ENCODE measurements around the gene CDK9. TPM values are rescaled to one million over a fixed set of nuclear protein-coding genes. Genes with fewer than 3 reads are reported as not detected.

The CDK9 gene
- 100 to 1,000 TPM; 132 to 136 TPM for total RNA-seq

DNA sequence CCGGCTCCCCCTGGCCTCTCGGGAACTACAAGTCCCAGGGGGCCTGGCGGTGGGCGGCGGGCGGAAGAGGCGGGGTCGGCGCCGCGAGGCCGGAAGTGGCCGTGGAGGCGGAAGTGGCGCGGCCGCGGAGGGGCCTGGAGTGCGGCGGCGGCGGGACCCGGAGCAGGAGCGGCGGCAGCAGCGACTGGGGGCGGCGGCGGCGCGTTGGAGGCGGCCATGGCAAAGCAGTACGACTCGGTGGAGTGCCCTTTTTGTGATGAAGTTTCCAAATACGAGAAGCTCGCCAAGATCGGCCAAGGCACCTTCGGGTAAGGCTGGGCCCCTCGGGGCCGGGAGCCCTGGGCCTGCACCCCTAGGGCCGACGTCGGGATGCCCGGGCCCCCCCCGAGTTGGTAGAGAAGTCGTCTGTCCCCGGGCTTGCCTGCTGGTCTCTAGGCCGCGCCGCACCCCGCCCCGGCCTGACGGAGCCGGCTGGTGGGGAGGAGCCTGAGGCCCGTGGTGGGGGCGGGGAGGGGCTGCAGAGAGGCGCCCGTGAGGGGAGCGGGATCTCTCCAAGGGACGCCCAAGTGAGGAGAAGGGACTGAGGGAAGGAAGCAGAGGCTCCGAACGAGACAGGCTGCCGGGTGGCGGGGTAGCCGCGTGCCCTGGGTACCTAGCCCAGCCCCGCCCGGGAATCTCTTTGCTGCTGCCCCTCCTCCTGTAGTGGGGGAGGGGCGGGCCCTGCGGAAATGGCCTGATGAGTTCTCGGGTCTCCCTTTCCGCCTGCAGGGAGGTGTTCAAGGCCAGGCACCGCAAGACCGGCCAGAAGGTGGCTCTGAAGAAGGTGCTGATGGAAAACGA, at the start of gene CDK9:
Gene CDK9 (plus strand): TSS at position 102 of the 840 bp plus-strand sequence. CDS start 115 bp downstream, at position 217.
- ChIA-PET POLR2A (interaction anchor here (0.6 to 2.8 kb wide), 15 partner anchors 10 to 196 kb away, joined by 3 to 27 read pairs (median 4); partner anchors contain the start of genes ST6GALNAC4 and TOR2A), CTCF (interaction anchor here (0.8 to 6.4 kb wide), 15 partner anchors 10 to 134 kb away, joined by 3 to 102 read pairs (median 8); partner anchors contain the start of genes FPGS and TOR2A)
- H3K4me1 Mint-ChIP-seq (ENCODE audit: low read depth), result peaks cover 71% of the 10 kb centered on the region
- H3K27me3 Mint-ChIP-seq (ENCODE audit: low read depth), result no peaks in the 10 kb centered on the region
- H3K9me3 Mint-ChIP-seq (ENCODE audit: insufficient read depth), result no peaks in the 10 kb centered on the region
- DNase-seq, result peak; percentile 94
- H3K4me3 Mint-ChIP-seq, result peak within 1 kb of the TSS; percentile 98
- peaks cover 51% of the 10 kb centered on the region for H3K36me3 Mint-ChIP-seq (ENCODE audit: low read depth)
- peak within 1 kb of the TSS; percentile 95 for H3K27ac Mint-ChIP-seq
- peak; percentile 54 for ATAC-seq

DNA sequence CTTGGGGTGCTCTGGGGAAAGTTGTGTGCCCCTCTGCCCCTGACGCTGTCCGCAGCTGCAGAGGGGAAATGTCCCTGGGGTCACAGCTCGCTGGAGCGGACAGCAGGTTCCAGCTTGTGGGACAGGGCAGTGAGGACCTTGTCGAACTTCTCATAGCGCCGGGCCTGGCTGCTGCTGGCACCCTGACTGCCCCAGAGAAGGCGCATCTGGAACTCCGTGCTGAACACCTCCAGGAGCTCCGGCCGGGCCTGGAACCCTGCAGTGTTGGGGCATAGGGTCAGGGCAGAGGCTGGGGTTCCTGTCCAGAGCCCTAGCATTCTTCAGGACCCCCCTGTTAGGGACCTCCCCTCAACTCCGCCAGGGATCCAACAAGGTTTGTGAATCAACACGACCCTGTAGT, 47.2 kb upstream of the CDK9 start:
- no peak for ATAC-seq
- no peak for DNase-seq
- H3K9me3 Mint-ChIP-seq (ENCODE audit: insufficient read depth), result no peaks in the 10 kb centered on the region
- peaks cover 20% of the 10 kb centered on the region for H3K4me1 Mint-ChIP-seq (ENCODE audit: low read depth)
- H3K4me3 Mint-ChIP-seq, result no peak overlapping the region
- no peaks in the 10 kb centered on the region for H3K27me3 Mint-ChIP-seq (ENCODE audit: low read depth)
- POLR2A ChIA-PET, result no interaction called here
- peaks cover 41% of the 10 kb centered on the region for H3K36me3 Mint-ChIP-seq (ENCODE audit: low read depth)
- no peak overlapping the region for H3K27ac Mint-ChIP-seq
- CTCF ChIA-PET, result interaction anchor here (0.9 to 1.9 kb wide), 2 partner anchors 44 to 46 kb away, joined by 3 to 7 read pairs; partner anchors contain the start of gene CDK9

DNA sequence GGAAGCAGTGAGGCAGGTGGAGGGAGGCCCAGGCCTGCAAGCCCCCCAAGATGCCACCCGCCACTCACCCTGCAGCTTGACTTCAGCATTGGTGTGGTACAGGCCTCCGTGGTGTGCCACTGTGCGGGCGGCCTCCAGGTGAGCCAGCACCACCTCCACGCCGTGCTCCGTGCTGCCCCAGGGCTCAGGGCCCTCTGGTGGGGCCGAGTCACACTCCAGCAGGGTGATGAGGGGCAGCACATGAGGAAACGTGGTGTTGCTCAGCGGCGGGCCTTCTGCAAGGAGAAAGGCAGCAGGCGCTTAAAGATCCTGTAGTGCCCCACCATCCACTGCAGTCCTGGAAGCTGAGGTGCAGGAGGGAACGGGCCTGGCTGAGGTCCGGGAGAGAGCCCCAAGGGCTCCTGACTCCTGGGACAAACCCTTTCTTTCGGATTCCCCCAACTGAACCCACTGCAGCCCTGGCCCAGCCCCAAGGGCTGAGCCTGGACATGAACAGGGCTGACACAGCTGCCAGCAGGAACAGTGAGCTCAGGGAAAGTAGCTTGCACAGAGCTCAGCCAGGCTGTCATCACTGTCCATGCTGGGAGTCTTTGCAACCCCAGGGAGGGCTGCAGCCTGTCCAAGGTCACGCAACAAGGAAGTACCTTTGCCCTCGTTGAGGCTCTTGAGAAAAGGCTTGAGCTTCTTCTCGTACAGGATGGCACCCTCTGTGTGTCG, 46.1 kb upstream of the CDK9 start:
- Mint-ChIP-seq H3K27ac (no peak overlapping the region), H3K36me3 (ENCODE audit: low read depth) (peaks cover 46% of the 10 kb centered on the region), H3K9me3 (ENCODE audit: insufficient read depth) (no peaks in the 10 kb centered on the region), H3K4me1 (ENCODE audit: low read depth) (peaks cover 10% of the 10 kb centered on the region), H3K27me3 (ENCODE audit: low read depth) (no peaks in the 10 kb centered on the region), H3K4me3 (no peak overlapping the region)
- no peak for ATAC-seq
- DNase-seq, result no peak
- CTCF ChIA-PET, result interaction anchor here (1.0 to 1.4 kb wide), 2 partner anchors 24 to 182 kb away, joined by 3 to 5 read pairs; no protein-coding TSS in a partner anchor
- POLR2A ChIA-PET, result interaction anchor here (0.6 kb wide), 1 partner anchor 37 kb away, joined by 3 read pairs; no protein-coding TSS in a partner anchor

DNA sequence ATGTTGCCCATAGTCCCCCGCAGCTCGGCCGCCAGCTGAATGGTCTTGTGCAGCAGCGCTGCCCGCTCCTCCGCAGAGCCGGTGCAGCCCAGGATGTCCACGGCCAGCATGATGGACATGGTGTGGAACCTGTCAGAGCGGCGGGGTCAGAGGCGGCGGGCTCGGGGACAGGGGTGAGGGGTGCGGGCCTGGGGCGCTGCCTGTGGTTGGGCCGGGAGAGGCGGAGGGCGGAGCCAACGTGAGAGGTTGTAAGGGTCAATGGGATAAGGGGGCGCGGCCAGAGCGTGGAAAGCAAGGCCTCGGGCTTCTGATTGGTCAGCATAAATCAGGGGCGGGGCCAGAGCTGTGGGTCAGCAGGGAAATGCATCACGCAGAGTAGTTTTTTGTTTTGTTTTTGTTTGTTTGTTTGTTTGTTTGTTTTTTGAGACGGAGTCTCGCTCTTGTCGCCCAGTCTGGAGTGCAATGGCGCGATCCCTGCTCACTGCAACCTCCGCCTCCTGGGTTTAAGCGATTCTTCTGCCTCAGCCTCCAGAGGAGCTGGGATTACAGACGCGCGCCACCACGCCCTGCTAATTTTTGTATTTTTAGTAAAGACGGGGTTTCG, 43.9 kb upstream of the CDK9 start:
- no peak for DNase-seq
- no peak for ATAC-seq
- Mint-ChIP-seq H3K9me3 (ENCODE audit: insufficient read depth) (no peaks in the 10 kb centered on the region), H3K4me3 (no peak overlapping the region), H3K4me1 (ENCODE audit: low read depth) (peaks cover 3% of the 10 kb centered on the region), H3K36me3 (ENCODE audit: low read depth) (peaks cover 63% of the 10 kb centered on the region), H3K27ac (no peak overlapping the region), H3K27me3 (ENCODE audit: low read depth) (no peaks in the 10 kb centered on the region)
- POLR2A ChIA-PET, result interaction anchor here (0.8 kb wide), 1 partner anchor 29 kb away, joined by 3 read pairs; no protein-coding TSS in a partner anchor
- CTCF ChIA-PET, result interaction anchor here (1.1 to 4.4 kb wide), 2 partner anchors 128 kb away, joined by 4 to 16 read pairs; no protein-coding TSS in a partner anchor

DNA sequence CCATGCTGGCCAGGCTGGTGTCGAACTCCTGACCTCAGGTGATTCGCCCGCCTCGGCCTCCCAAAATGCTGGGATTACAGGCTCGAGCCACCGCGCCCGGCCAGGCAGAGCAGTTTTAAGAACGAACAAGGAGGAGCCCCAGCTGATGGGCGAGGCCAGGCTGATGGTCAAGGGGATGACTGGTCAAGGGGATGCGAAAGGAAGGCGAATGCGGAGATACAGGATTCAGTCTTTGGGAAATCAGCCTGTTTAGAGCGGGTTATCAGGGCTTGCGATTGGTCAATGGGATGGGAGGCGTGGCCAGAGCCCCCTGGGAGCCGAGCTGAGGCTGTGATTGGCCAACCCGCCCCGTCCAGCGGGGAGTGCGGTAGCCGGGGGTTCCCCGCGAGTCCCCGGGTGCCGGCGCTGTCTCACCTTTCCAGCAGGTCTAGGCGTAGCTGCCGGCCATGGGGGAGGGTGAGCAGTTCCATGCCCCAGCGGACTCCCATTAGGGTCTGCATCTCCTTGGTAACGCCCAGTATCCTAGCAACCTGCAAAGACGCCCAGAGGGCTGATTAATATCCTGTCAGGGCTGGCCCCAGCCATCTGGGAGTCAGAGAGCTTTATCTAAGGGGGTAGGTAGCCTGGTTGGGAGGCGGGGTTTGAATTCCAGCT, 43.3 kb upstream of the CDK9 start:
- H3K4me1 Mint-ChIP-seq (ENCODE audit: low read depth), result peaks cover 9% of the 10 kb centered on the region
- DNase-seq, result no peak
- no peaks in the 10 kb centered on the region for H3K9me3 Mint-ChIP-seq (ENCODE audit: insufficient read depth)
- ATAC-seq, result no peak
- H3K27ac Mint-ChIP-seq, result no peak overlapping the region
- peaks cover 63% of the 10 kb centered on the region for H3K36me3 Mint-ChIP-seq (ENCODE audit: low read depth)
- no peaks in the 10 kb centered on the region for H3K27me3 Mint-ChIP-seq (ENCODE audit: low read depth)
- no peak overlapping the region for H3K4me3 Mint-ChIP-seq
- ChIA-PET POLR2A (interaction anchor here (0.6 to 2.1 kb wide), 2 partner anchors 19 to 25 kb away, joined by 3 to 7 read pairs; no protein-coding TSS in a partner anchor), CTCF (interaction anchor here (3.2 to 4.4 kb wide), 2 partner anchors 8 to 127 kb away, joined by 16 to 22 read pairs; partner anchors contain the start of gene TOR2A)

DNA sequence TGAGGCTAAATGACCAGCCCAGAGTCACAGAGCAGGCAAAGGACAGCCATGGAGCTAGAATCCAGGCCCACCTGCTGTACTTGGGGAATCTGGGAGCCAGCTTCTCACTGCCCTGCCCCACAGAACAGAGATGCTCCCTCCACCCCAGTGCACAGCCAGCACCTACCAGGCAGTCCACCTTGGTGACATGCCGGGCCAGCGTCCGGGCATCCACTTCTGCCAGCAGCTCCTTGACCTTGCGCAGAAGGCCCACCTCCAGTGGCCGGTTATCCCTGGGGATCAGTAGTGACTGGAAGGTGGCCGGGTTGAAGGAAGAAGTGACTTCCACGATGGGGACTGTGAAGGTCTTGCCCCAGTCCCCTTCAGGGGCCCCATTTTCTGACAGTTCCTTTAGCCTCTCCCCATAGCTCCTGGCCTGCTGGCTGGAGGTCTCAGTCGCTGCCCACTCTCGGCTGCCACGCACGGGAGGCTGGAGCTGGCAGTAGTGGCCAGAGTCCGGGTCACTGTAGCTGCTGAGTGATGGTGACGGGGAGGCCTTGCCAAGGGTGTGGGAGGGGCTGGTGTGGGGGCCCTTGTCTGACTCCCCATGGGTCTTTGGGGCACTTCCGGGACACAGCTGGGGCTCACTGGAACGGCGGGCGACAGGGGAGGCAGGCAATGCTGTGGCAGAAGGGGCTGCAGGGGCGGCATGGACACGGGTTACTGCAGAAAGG, 41.3 kb upstream of the CDK9 start:
- ChIA-PET CTCF (interaction anchor here (3.2 to 4.4 kb wide), 2 partner anchors 10 to 125 kb away, joined by 16 to 22 read pairs; partner anchors contain the start of gene TOR2A), POLR2A (interaction anchor here (1.0 to 2.5 kb wide), 6 partner anchors 9 to 171 kb away, joined by 3 to 12 read pairs (median 4); partner anchors contain the start of gene TOR2A)
- Mint-ChIP-seq H3K27ac (no peak overlapping the region), H3K36me3 (ENCODE audit: low read depth) (peaks cover 67% of the 10 kb centered on the region), H3K9me3 (ENCODE audit: insufficient read depth) (no peaks in the 10 kb centered on the region), H3K4me3 (no peak overlapping the region), H3K4me1 (ENCODE audit: low read depth) (peaks cover 19% of the 10 kb centered on the region), H3K27me3 (ENCODE audit: low read depth) (no peaks in the 10 kb centered on the region)
- ATAC-seq (no peak), DNase-seq (no peak)

DNA sequence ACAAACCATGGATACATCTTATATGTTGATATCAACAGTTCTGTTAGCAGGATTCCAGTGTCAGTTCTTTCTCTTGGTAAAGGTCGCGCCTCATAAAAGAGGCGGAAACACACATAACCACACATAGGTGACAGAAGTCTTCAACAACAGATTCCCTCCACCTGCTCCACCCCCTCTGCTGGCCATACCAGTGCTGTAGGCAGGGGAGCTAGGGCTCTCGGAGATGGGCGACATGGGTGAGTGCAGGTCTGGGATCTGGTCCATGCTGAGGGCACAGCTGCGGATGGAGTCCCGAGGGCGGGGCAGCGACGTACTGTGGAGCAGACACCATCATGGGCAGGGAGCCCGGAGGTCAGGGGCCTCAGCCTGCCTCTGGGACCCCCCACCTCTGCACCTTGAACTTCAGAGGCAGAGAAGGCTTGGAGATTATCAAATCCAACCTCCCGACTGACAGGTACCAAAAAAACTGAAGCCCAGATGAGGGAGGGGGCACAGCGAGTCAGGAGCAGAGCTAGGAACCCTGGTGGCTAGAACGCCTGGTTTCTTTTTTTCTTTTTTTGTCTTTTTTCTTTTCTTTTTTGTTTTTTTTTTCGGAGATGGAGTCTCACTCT, 38.8 kb upstream of the CDK9 start:
- POLR2A ChIA-PET, result interaction anchor here (1.1 to 1.2 kb wide), 2 partner anchors 19 to 39 kb away, joined by 3 read pairs; no protein-coding TSS in a partner anchor
- peaks cover 73% of the 10 kb centered on the region for H3K36me3 Mint-ChIP-seq (ENCODE audit: low read depth)
- DNase-seq (peak; percentile 62), ATAC-seq (peak; percentile 83)
- peak overlapping the region; percentile 76 for H3K27ac Mint-ChIP-seq
- H3K9me3 Mint-ChIP-seq (ENCODE audit: insufficient read depth), result no peaks in the 10 kb centered on the region
- H3K4me1 Mint-ChIP-seq (ENCODE audit: low read depth), result peaks cover 21% of the 10 kb centered on the region
- H3K4me3 Mint-ChIP-seq, result peak overlapping the region; percentile 22
- CTCF ChIA-PET, result interaction anchor here (0.7 to 1.5 kb wide), 4 partner anchors 12 to 174 kb away, joined by 3 to 5 read pairs (median 4); partner anchors contain the start of gene TOR2A
- H3K27me3 Mint-ChIP-seq (ENCODE audit: low read depth), result no peaks in the 10 kb centered on the region

DNA sequence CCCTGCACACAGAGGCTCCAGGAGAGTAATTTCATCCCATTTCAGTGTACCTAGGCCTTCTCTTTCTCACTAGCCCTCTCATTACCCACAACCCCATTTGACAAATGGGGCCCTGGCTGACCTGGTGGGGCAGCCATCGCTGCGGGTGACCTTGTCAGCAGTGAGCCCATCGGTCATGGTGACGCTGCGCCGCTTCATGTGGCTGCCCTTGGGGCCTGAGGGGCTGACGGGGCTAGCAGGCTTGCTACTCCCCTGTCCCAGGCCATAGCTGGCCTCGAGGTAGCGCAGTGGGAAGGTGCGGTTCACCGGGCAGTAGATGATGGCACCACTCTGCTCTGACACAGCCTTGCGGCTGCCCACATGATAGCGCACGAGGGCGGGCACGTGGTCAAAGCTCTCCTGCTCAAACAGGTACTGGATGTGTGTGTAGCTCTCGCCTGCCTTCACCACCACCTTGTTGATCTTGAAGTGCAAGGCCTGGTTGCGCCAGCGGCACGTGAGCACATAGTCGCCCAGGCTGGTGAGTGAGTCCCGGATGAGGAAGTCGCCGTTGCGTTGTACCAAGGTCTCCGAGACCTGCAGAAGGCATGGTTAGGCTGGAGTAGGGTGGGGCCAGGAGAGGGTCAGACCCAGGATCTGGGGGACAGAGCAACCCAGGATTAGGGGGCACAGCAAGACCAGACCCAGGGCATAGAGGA, 36.6 kb upstream of the CDK9 start:
- DNase-seq, result no peak
- H3K36me3 Mint-ChIP-seq (ENCODE audit: low read depth), result peaks cover 69% of the 10 kb centered on the region
- POLR2A ChIA-PET, result no interaction called here
- no peak overlapping the region for H3K4me3 Mint-ChIP-seq
- H3K4me1 Mint-ChIP-seq (ENCODE audit: low read depth), result peaks cover 24% of the 10 kb centered on the region
- H3K27ac Mint-ChIP-seq, result no peak overlapping the region
- H3K9me3 Mint-ChIP-seq (ENCODE audit: insufficient read depth), result no peaks in the 10 kb centered on the region
- no peak for ATAC-seq
- H3K27me3 Mint-ChIP-seq (ENCODE audit: low read depth), result no peaks in the 10 kb centered on the region
- CTCF ChIA-PET, result interaction anchor here (0.9 kb wide), 1 partner anchor 15 kb away, joined by 4 read pairs; the partner anchor contains the start of gene TOR2A

DNA sequence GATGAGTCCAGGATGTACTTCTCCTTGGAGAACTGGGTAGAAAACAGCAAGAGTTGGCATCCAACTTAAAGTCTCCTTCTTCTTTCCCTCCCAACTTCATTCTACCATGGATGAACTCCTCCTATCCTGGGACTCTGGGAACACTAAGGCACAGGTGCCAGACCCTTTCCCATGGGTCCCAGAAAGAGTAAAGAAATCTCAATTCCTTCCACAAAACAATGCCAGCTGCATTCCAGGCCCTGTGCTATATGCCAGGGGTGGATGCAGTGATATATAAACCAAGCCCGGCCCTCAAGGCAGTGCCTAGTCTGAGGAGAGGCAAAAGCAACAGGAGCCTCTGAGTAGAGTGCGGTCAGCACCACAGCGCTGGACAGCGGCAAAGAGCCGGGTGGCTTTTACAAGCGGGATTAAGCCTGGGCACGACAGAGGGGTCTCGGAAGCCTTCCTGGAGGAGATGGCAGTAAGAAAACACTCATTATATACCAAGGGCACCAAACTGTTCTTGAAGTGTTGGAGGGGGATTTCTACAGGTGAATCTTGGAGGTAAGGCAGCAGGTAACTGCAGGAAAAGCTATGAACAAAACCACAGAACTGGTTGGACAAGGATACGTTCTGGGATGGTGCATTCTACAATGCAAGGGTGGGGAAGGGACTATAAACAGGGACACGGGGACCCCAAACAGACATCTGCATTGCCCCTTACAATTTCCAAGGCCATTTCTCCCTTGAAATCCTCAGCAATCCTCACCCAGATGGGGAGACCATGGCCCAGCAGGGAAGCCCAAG, 34.4 kb upstream of the CDK9 start:
- H3K4me1 Mint-ChIP-seq (ENCODE audit: low read depth), result peaks cover 24% of the 10 kb centered on the region
- H3K36me3 Mint-ChIP-seq (ENCODE audit: low read depth), result peaks cover 54% of the 10 kb centered on the region
- ChIA-PET CTCF (no interaction called here), POLR2A (no interaction called here)
- H3K27me3 Mint-ChIP-seq (ENCODE audit: low read depth), result no peaks in the 10 kb centered on the region
- no peaks in the 10 kb centered on the region for H3K9me3 Mint-ChIP-seq (ENCODE audit: insufficient read depth)
- ATAC-seq (no peak), DNase-seq (no peak)
- no peak overlapping the region for H3K4me3 Mint-ChIP-seq
- no peak overlapping the region for H3K27ac Mint-ChIP-seq
